Stimulated activated CD4-positive, alpha-beta T cell treated with anti-CD3 and anti-CD28 coated beads, Interleukin-4, amount 100 ng/mL, for 48 hours (primary cell): ENCODE results near the gene THRB.

Experiments used
- DNase-seq, 2 donors: peaks; one replicate each; pipeline ENCODE4 v3.0.0-alpha.2; 2020; ENCODE audit warnings: low read depth in 2 of 2

Gene THRB

DNA sequence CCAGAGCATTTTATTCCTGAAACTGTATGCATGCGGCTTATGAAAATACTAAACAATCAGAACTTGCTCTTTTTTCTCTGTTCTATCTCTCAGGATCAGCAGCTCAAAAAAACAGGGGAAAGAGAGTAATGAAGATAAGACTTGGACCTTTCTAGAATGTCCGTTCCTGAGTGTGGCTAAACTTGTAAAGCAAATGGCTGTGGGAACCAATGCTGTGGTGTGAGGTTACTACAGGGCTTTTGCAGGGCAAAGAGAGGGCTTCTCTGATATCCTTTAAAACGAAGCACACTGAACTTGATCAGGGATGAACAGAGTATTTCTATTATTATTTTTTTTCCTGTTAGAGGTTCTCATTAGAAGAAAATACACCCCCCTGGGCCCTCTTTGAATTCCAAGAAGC, 223.4 kb downstream of the THRB start:
- DNase-seq, result no peak

GRCh38 chr3:24270744-24271143, 223.9 kb downstream of the THRB start:
- DNase-seq, result no peak

- no peak for DNase-seq
Observed at GRCh38 chr3:24270204-24270691, 224.4 kb downstream of the THRB start.

DNA sequence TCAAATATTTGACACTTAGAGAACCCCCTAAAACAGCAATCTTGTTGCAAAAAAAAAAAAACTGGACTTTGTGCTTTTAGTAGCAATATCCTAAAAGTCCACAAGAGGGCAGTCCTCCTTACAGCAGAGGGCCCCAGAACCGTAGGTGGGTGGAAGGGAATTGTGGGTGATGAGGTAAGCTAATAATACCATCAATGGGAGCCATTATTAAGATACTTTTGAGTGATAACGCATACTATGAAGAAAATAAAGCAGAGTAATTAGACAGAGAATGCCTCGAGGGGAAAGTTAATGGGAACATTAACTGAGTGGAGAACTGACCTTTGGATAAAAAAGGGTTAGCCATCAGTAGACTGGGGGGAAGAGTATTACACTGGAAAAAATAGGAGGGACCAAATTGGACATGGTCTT, 229.9 kb downstream of the THRB start:
- DNase-seq, result no peak

DNA sequence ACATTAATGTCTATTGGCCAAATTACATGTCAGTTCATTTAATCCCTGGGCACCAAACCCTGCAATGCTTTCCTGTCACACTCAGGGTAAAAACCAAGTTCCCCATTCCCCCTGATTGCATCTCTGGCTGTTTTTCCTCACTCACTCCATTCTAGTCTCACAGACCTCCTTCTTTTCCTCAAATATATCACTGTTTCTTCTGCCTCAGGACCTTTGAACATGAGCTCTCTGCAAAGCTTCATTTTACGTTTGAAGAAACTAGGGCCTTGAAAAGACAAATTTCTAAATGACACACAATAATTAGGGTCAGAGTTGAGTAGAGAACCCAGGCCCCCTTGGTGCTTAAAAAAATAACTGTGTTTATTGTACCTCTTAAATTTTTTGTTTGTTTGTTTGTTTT, 230.6 kb downstream of the THRB start:
- no peak for DNase-seq

DNA sequence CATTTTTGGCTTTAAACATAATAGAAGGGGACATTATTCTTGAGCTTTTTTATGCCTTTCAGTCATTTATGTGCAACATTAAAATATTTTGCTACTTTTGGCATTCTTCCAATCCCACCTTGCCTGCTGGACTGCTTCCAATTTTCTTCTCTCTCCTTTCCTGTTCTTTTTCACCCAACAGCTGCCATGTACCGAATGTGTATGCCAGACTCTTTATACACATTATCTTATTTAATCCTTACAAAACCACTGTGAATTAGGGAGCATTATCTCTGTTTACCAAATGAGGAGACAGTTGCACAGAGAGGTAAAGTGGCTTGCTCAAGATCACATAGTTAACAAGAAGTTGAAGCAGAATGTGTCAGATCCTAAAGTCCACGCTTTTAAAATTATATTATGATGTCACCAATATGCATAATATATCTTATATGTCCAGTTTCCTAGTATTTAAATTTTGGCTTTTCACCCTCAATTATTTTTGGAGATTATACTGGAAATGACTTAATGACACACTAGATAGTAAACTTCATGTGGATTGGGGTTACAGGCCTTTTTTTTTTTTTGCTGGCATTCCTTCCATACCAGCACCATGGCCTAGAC, 231.5 kb downstream of the THRB start:
- no peak for DNase-seq

- DNase-seq, result no peak
Observed at GRCh38 chr3:24261521-24261920, 233.1 kb downstream of the THRB start.

DNA sequence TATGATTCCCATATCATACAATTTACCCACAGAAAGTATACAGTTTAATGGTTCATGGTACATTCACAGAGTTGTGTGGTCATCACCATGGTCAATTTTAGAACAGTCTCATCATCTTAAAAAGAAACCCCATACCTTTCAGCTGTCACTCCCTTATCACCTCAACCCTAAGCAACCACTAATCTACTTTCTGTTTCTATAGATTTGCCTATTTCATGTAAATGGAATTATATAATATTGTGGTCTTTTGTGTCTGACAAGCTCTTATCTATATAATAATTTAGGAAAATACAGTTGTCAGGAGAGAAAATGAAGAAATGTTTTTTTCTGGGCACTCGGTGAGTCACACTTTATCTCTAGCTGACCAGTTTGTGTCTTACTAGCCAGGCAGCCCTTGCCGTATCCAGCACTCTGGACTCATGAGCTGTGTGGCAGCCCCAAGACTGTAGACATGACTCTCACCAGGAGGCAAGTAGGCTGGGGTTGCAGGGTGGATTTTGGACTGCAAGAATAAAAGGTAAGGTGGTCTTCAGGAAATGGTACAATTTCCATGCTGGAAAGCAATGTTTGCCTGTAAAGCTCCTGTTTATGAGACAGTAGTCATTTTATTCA, 234.6 kb downstream of the THRB start:
- DNase-seq, result no peak

DNA sequence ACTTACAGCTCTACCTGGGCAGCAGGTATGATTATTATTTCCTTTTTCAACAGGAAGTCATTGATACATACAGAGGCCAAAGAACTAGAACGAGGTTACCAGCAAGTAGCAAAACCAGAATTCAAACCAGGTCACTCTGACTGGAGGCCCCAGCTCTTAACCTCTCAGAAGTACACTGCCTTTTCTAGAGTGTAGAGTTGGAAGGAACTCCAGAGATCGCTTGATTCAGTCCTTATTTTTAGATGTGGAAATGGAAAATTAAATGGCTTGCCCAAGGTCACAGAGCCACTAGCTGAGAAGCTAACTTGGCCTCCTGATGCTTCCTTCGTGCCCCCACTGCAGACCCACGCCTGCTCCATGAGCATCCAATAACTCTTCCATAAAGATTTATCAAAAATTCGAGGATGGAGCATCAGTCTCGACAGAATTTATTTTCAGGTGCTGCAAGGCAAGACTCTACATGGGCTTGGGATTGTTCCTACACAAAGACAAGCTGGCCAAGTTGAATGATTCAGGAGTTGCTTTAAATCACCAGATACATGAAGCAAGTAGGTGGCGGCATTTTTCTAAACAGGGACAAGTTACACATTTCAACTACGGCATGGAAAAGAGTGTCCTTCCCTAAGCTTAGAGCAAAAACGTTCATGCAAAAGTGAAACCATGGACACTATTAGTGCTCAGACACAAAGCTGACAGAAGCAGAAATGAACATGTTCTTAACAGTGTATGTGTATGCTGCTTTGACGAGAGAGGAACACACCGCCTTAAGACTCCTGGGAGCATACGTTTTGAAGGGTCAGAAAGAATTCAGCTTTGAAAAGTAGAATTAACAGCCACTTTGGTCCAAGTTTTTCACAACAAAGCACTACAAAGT, 235.7 kb downstream of the THRB start:
- DNase-seq, result no peak

DNA sequence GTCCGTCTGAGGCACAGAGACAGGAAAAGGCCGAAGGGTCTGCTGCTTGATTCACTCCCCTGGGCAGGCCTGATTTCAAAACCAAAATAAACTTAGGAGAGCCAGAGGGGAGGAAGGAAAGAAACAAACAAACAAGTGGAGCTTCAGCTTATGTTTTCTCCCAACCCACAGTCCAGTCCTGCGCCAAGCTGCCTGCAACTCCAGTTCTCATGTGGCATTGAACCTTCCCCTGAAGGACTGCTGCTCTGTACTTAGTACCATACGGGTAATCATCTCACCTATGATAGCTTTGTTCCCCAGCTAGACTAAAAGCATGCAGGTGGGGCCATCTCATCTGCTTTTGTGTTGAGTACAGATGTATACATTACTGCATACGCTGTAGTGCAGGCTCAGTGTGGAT, 236.4 kb downstream of the THRB start:
- DNase-seq, result no peak

DNA sequence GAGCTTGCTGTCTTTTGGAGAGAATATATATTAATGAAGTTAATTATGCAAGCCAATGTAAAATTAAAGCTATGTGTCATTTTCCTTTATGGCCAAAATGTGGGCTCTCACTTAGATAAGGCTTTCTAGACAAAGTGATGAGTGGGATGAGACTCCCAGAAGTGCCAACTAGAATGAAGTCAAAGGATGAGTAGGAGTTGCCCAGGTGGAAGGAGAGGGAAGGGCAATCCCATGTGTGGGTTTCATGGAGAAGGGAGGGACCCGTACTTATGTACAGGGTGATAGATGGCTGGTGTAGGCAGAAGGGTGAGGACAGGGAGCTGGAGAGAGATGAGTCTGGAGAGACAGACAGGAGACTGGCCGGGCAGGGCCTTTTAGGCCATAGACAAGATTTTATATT, 239.2 kb downstream of the THRB start:
- no peak for DNase-seq

DNA sequence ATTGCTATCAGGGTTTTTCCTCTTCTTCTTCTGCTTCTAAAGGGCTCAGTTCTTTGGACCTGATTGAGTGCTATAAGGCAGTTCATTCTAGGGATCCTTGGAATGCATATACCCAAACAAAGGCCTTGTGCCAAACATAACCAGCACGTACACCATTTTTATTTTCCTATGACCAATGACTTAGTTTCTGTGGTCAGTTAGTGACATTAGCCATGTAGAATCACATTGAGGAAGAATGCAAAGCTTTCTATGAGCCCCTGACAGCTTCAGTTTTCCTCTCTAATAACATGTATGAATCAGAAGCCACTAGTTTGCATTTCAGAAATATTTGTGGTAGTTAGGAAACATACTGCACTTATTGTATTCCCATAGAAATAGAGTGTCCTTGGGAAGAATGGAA, 240.0 kb downstream of the THRB start:
- no peak for DNase-seq

- no peak for DNase-seq
Observed at GRCh38 chr3:24253336-24253735, 241.3 kb downstream of the THRB start.

GRCh38 chr3:24249523-24249922, 245.1 kb downstream of the THRB start:
- DNase-seq, result no peak

DNA sequence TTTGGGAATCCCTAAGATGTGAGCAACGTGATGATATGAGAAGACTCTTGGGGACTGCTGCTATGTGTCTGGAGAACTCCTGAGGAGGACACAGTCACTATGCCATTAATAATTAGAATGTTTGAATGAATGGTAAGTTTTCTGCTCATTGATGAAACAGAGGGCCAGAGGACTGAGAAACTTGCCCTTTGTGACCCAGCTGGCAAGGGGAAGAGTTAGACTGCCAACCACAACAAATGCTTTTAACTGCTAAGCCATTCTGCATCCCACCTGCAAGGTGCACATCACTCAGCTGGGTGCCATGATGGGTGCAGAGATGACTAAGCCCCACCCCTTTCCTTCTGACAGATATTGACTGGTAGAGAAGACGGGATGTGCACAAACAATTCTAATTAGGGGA, 249.6 kb downstream of the THRB start:
- DNase-seq, result no peak

GRCh38 chr3:24244491-24244890, 250.2 kb downstream of the THRB start:
- DNase-seq, result no peak

- no peak for DNase-seq
Observed at GRCh38 chr3:24242012-24242698, 252.5 kb downstream of the THRB start.

GRCh38 chr3:24240306-24240705, 254.3 kb downstream of the THRB start:
- no peak for DNase-seq

- DNase-seq, result peak; percentile 4 to 10
Observed at GRCh38 chr3:24237971-24238706, 256.5 kb downstream of the THRB start.

GRCh38 chr3:24235121-24235520, 259.5 kb downstream of the THRB start:
- DNase-seq, result no peak

DNA sequence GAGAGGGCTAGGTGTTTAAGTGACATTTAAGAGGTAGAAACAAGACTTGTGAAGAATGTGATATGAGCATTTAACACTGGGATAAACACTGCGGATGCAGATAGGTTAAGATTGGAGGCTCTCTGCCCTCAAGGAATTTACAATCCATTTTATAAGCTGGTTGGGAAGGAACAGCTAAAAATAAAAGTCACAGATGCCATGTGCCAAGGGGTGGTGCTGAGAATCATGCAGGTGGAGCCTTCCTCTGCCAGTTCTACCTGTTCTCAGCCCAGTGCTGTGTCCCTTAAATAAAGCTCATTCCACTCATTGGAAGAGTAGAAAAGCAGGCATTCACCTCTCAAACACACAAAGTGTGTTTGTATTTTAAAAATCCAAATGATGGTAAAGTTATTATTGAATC, 261.9 kb downstream of the THRB start:
- no peak for DNase-seq
